Adrenal gland (tissue), 5 donors: ENCODE data around the gene CNTLN.

ENCODE experiments used
- POLR2A ChIP-seq, 2 donors: fragments of 450-650 bp; IDR thresholded peaks; one replicate each; pipeline ENCODE4 v1.6.1; 2017; ENCODE audit warnings: antibody characterized with exemption in 2 of 2, mild to moderate bottlenecking in 2 of 2, moderate library complexity in 1 of 2
- TF ChIP-seq, protein P1 (sequence below), 6 experiments: fragments of 450-650 bp in 4 of 6; fragments of 200-600 bp in 2 of 6; sonication (generic) in 1 of 6; IDR thresholded peaks; 1 replicate in 5 of 6; 2 replicates in 1 of 6; pipeline versions ENCODE4 v1.5.1 to v1.8.0; 2016 to 2021; ENCODE audit warnings: antibody characterized with exemption in 6 of 6, mild to moderate bottlenecking in 2 of 6, moderate library complexity in 1 of 6
- donor health status: DM: no; HTN: no; CAD: no.

DNA sequence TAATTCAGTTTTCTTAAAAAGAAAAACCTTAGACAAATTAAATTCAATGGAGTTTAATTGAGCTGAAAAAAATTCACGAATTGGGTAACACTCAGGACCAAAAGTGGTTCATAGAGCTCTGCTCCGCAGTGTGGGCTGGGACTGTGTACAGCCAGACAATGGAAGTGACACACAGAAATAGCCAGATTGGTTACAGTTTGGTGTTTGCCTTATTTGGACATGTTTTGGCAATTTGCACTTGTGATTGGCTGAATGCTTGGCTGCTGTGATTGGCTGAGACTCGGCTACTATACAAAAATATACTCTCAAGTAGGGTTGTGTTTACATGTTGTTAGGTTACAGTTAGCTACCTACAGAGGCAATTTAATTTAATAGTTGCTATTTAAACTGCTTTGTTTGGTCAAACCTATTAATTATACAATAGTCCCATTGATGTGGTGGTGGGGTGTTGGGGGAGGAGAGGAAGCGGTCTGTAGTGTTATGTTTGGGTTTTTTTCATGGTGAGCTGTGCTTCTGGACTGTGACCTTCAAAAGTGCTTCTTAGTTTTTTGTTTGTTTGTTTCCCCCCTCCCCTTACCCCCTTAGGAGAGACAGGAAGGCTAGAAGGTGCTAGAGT, 95.2 kb downstream of the CNTLN start:
- TF ChIP-seq, protein P1, sequence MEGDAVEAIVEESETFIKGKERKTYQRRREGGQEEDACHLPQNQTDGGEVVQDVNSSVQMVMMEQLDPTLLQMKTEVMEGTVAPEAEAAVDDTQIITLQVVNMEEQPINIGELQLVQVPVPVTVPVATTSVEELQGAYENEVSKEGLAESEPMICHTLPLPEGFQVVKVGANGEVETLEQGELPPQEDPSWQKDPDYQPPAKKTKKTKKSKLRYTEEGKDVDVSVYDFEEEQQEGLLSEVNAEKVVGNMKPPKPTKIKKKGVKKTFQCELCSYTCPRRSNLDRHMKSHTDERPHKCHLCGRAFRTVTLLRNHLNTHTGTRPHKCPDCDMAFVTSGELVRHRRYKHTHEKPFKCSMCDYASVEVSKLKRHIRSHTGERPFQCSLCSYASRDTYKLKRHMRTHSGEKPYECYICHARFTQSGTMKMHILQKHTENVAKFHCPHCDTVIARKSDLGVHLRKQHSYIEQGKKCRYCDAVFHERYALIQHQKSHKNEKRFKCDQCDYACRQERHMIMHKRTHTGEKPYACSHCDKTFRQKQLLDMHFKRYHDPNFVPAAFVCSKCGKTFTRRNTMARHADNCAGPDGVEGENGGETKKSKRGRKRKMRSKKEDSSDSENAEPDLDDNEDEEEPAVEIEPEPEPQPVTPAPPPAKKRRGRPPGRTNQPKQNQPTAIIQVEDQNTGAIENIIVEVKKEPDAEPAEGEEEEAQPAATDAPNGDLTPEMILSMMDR (IDR thresholded peaks at IDR 0.05): no peak
- no peak for TF ChIP-seq POLR2A (IDR thresholded peaks at IDR 0.05)
